OCI-LY3 (cell line): ENCODE data around the gene HRAS.

ENCODE experiments used
- EZH2phosphoT487 ChIP-seq: fragments of 200-600 bp; shearing (Covaris generic); IDR thresholded peaks from 2 replicates; pipeline ENCODE4 v1.6.1; 2018; ENCODE audit warnings: antibody characterized with exemption, mixed run types, low read depth
- TF ChIP-seq, protein P1 (sequence below): fragments of 200-600, 300-600 bp; sonication (generic); IDR thresholded peaks from 2 replicates; pipeline ENCODE4 v1.5.1; 2014; ENCODE audit warnings: antibody characterized with exemption, low read length, low read depth

DNA sequence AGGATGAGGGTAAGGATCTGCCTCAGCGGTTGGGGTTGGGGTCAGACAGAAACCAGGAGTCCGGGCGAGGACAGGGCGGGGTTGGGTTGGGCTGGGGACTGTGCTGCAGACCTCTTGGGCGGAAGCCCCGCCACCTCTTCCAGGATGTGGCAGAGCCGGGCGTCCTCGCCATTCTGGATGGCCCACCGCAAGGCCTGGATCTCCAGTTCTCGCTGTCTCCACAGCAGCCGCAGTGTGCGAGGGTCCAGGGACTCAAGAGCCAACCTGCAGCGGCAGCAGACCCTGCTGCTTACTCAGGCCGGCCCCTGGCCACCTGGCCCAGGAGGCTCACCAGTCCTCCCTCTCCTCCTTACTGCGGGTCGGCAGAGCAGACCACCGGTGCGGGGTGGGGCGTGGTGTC is 23.1 kb upstream of the HRAS start:
- TF ChIP-seq, protein P1, sequence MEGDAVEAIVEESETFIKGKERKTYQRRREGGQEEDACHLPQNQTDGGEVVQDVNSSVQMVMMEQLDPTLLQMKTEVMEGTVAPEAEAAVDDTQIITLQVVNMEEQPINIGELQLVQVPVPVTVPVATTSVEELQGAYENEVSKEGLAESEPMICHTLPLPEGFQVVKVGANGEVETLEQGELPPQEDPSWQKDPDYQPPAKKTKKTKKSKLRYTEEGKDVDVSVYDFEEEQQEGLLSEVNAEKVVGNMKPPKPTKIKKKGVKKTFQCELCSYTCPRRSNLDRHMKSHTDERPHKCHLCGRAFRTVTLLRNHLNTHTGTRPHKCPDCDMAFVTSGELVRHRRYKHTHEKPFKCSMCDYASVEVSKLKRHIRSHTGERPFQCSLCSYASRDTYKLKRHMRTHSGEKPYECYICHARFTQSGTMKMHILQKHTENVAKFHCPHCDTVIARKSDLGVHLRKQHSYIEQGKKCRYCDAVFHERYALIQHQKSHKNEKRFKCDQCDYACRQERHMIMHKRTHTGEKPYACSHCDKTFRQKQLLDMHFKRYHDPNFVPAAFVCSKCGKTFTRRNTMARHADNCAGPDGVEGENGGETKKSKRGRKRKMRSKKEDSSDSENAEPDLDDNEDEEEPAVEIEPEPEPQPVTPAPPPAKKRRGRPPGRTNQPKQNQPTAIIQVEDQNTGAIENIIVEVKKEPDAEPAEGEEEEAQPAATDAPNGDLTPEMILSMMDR = no peak
- no peak for TF ChIP-seq EZH2phosphoT487
